HepG2 (cell line): ENCODE measurements around the gene CCDC120. TPM values are rescaled to one million over a fixed set of nuclear protein-coding genes. Genes with fewer than 3 reads are reported as not detected.

ENCODE experiments used
- ATF4 ChIP-seq, 2 experiments: fragments of 450-650 bp in 1 of 2; sonication (generic) in 1 of 2; formaldehyde crosslinking; IDR thresholded peaks; 2 replicates each; pipeline versions ENCODE4 v1.5.0 to v1.8.0; 2020 to 2022; ENCODE audit warnings: mild to moderate bottlenecking in 1 of 2, missing genetic modification reagents in 1 of 2
- BORCS8-MEF2B ChIP-seq: sonication (generic); formaldehyde crosslinking; IDR thresholded peaks from 2 replicates; pipeline ENCODE4 v1.8.0; 2022; ENCODE audit warnings: mild to moderate bottlenecking, missing genetic modification reagents
- CCDC6 ChIP-seq: sonication (generic); formaldehyde crosslinking; IDR thresholded peaks from 2 replicates; pipeline ENCODE4 v1.8.1; 2022; ENCODE audit warnings: mild to moderate bottlenecking, missing genetic modification reagents, moderate library complexity
- CSRNP2 ChIP-seq: sonication (generic); formaldehyde crosslinking; conservative IDR thresholded peaks from 2 replicates; pipeline ENCODE4 v1.8.0; 2022; ENCODE audit warnings: low read depth, missing genetic modification reagents
- GZF1 ChIP-seq: sonication (generic); formaldehyde crosslinking; IDR thresholded peaks from 2 replicates; pipeline ENCODE4 v1.5.1; 2020; ENCODE audit warnings: mild to moderate bottlenecking, missing genetic modification reagents
- MYC ChIP-seq: sonication (generic); formaldehyde crosslinking; IDR thresholded peaks from 2 replicates; pipeline ENCODE4 v1.9.0; 2021; ENCODE audit warnings: missing genetic modification reagents, borderline replicate concordance
- NR2F1 ChIP-seq, 2 experiments: fragments of 450-650 bp in 1 of 2; formaldehyde crosslinking in 1 of 2; IDR thresholded peaks; 2 replicates each; pipeline versions ENCODE4 v1.5.0 to v1.6.1; 2016 to 2020; ENCODE audit warnings: mild to moderate bottlenecking in 1 of 2, missing compliant biosample characterization in 1 of 2, missing genetic modification reagents in 1 of 2, moderate library complexity in 1 of 2
- TEF ChIP-seq: sonication (generic); formaldehyde crosslinking; IDR thresholded peaks from 2 replicates; pipeline ENCODE4 v1.5.0; 2020; ENCODE audit warnings: missing genetic modification reagents
- YEATS4 ChIP-seq: sonication (generic); formaldehyde crosslinking; IDR thresholded peaks from 2 replicates; pipeline ENCODE4 v1.4.0; 2020; ENCODE audit warnings: missing genetic modification reagents, borderline replicate concordance
- ZBTB40 ChIP-seq, 2 experiments: fragments of 450-650 bp in 1 of 2; sonication (generic) in 1 of 2; formaldehyde crosslinking in 1 of 2; IDR thresholded peaks; 2 replicates each; pipeline versions ENCODE4 v1.6.1 to v1.8.0; 2016 to 2022; ENCODE audit warnings: antibody characterized with exemption in 1 of 2, mild to moderate bottlenecking in 1 of 2, missing genetic modification reagents in 1 of 2
- ZNF10 ChIP-seq: sonication (generic); formaldehyde crosslinking; IDR thresholded peaks from 2 replicates; pipeline ENCODE4 v1.4.0; 2020; ENCODE audit warnings: mild to moderate bottlenecking, low read depth, missing genetic modification reagents, borderline replicate concordance
- ZNF30 ChIP-seq: sonication (generic); formaldehyde crosslinking; IDR thresholded peaks from 2 replicates; pipeline ENCODE4 v1.5.0; 2020; ENCODE audit warnings: mild to moderate bottlenecking, missing genetic modification reagents
- ZNF543 ChIP-seq: sonication (generic); formaldehyde crosslinking; IDR thresholded peaks from 2 replicates; pipeline ENCODE4 v1.4.0; 2020; ENCODE audit warnings: mild to moderate bottlenecking, missing genetic modification reagents
- ZNF713 ChIP-seq: sonication (generic); formaldehyde crosslinking; IDR thresholded peaks from 2 replicates; pipeline ENCODE4 v1.4.0; 2020; ENCODE audit warnings: mild to moderate bottlenecking, missing genetic modification reagents
- polyA plus RNA-seq, 8 experiments: library from polyadenylated mRNA; depleted of rRNA in 3 of 8; stranded (reverse) in 7 of 8; unstranded in 1 of 8; fragments of >200 nt; fragmentation: Illumina TruSeq in 4 of 8; extraction: Trizol in 4 of 8; gene quantifications; 2 replicates each; pipeline versions ENCODE4 v1.2.1 to v1.2.3, GENCODE V29; 2011 to 2016; ENCODE audit warnings: low read depth in 4 of 8, missing spikeins in 1 of 8, mixed read lengths in 1 of 8; ENCODE audit not compliant: insufficient read depth in 1 of 8
- total RNA-seq, 5 experiments: library from RNA; depleted of rRNA; stranded (reverse); fragments of >200 nt; fragmentation: Illumina TruSeq; extraction: Trizol; gene quantifications; 2 replicates each; pipeline ENCODE4 v1.2.3, GENCODE V29; 2016; ENCODE audit warnings: low read depth in 1 of 5

The CCDC120 gene
- total and polyA plus RNA-seq, 2 of the 13 experiments (the other 11 are each of a cell fraction or from before 2014, with no cell fraction given): 0.89 to 3.2 TPM

GRCh38 chrX:49079489-49080428 is 21.0 kb downstream of the CCDC120 start, which contains the start of gene WDR45 (continued):
- TF ChIP-seq ATF4 (CRISPR knock-in tag; IDR thresholded peaks at IDR 0.05) (peak in 1 of 2 experiments; percentile 73; a peak in 2 of 4 replicates), NR2F1 (CRISPR knock-in tag; IDR thresholded peaks at IDR 0.05) (peak; percentile 50; a peak in 2 of 4 replicates), MYC (CRISPR knock-in tag) (peak; percentile 48; the same call in 1 of the 2 replicates), BORCS8-MEF2B (no peak), CSRNP2 (no peak), ZNF10 (CRISPR knock-in tag) (no peak), TEF (no peak), YEATS4 (CRISPR knock-in tag) (peak; percentile 58; the same call in 1 of the 2 replicates), GZF1 (CRISPR knock-in tag) (no peak), CCDC6 (CRISPR knock-in tag) (peak; percentile 49; the same call in 1 of the 2 replicates), ZNF713 (CRISPR knock-in tag) (no peak), ZBTB40 (IDR thresholded peaks at IDR 0.05) (peak; percentile 15; the same call in 1 of the 2 replicates), ZBTB40 (CRISPR knock-in tag; IDR thresholded peaks at IDR 0.05) (peak; percentile 25; the same call in 1 of the 2 replicates), ZNF543 (CRISPR knock-in tag) (0 out of 2 replicates have a peak, but pooled peaks have one; percentile 39), ZNF30 (CRISPR knock-in tag) (no peak)
